T-cell (primary cell): ENCODE measurements around the gene WNT9B. TPM values are rescaled to one million over a fixed set of nuclear protein-coding genes. Genes with fewer than 3 reads are reported as not detected.

Experiments
- ATAC-seq, 4 experiments: fragments of 200-7000 bp in 3 of 4; fragments of 150-1000 bp in 1 of 4; cut with Tn5 transposase; replicated peaks in 1 of 4; 1 replicate in 3 of 4; 2 replicates in 1 of 4; pipeline ENCODE4 v1.10.0; 2021; ENCODE audit warnings: moderate library complexity in 3 of 4, mild to moderate bottlenecking in 2 of 4, moderate number of reproducible peaks in 1 of 4
- CTCF ChIA-PET, 2 donors: fragments of 300-600 bp; sonication (Branson Sonifier 250); formaldehyde crosslinking; loops; one replicate each; lab custom pipeline; 2022; ENCODE audit warnings: antibody characterized with exemption in 2 of 2; lab: Charles Lee
- POLR2A ChIA-PET, 2 donors: fragments of 300-600 bp; sonication (Branson Sonifier 250); formaldehyde crosslinking; loops; one replicate each; lab custom pipeline; 2022; ENCODE audit warnings: antibody characterized with exemption in 2 of 2; lab: Charles Lee
- DNase-seq, 35 experiments: peaks; one replicate each; pipeline versions ENCODE4 v3.0.0 to v3.0.0-alpha.2; 2013 to 2023
- H3K27ac ChIP-seq: one replicate; pipeline ENCODE4 v1.5.1; 2013; ENCODE audit warnings: low read length
- H3K27me3 ChIP-seq, 2 experiments: replicated peaks in 1 of 2; 1 replicate in 1 of 2; 2 replicates in 1 of 2; pipeline versions ENCODE4 v1.6.1 to v1.7.0; 2013; ENCODE audit warnings: low read length in 1 of 2, mixed read lengths in 1 of 2; ENCODE audit not compliant: control insufficient read depth in 2 of 2, insufficient read depth in 2 of 2; ENCODE audit errors: extremely low read depth in 1 of 2
- H3K36me3 ChIP-seq, 2 donors: 1 replicate in 1 of 2; 2 replicates in 1 of 2; pipeline versions ENCODE4 v1.6.1 to v1.7.0; 2013; ENCODE audit warnings: low read length in 1 of 2; ENCODE audit not compliant: control insufficient read depth in 2 of 2, insufficient read depth in 1 of 2; ENCODE audit errors: extremely low read depth in 1 of 2
- H3K4me1 ChIP-seq, 2 experiments: 1 replicate in 1 of 2; 2 replicates in 1 of 2; pipeline versions ENCODE4 v1.6.1 to v1.7.0; 2013; ENCODE audit warnings: low read length in 2 of 2, mixed read lengths in 1 of 2; ENCODE audit not compliant: insufficient read depth in 2 of 2, control insufficient read depth in 1 of 2; ENCODE audit errors: extremely low read depth in 1 of 2
- H3K4me3 ChIP-seq, 2 donors: 1 replicate in 1 of 2; 2 replicates in 1 of 2; pipeline versions ENCODE4 v1.5.1 to v1.7.0; 2013; ENCODE audit warnings: mild to moderate bottlenecking in 2 of 2, low read length in 1 of 2, moderate library complexity in 1 of 2; ENCODE audit not compliant: control insufficient read depth in 1 of 2; ENCODE audit errors: extremely low read depth in 1 of 2
- H3K9me3 ChIP-seq: 2 replicates; pipeline ENCODE4 v1.7.0; 2013
- H3K27ac Mint-ChIP-seq, 2 donors: one replicate each; pipeline ENCODE4 v1.8.0; 2020 to 2021; ENCODE audit warnings: mild to moderate bottlenecking in 2 of 2, mixed read lengths in 2 of 2
- H3K27me3 Mint-ChIP-seq, 2 donors: one replicate each; pipeline ENCODE4 v1.8.0; 2021 to 2022; ENCODE audit warnings: mixed read lengths in 2 of 2
- H3K36me3 Mint-ChIP-seq: one replicate; pipeline ENCODE4 v1.8.0; 2021; ENCODE audit warnings: mixed read lengths
- H3K4me1 Mint-ChIP-seq, 3 donors: one replicate each; pipeline ENCODE4 v1.8.0; 2020 to 2022; ENCODE audit warnings: mixed read lengths in 3 of 3, mild to moderate bottlenecking in 1 of 3
- H3K4me3 Mint-ChIP-seq, 3 donors: one replicate each; pipeline ENCODE4 v1.8.0; 2020 to 2022; ENCODE audit warnings: mild to moderate bottlenecking in 3 of 3, mixed read lengths in 3 of 3, moderate library complexity in 3 of 3
- H3K9me3 Mint-ChIP-seq, 3 donors: one replicate each; pipeline ENCODE4 v1.8.0; 2020 to 2022; ENCODE audit warnings: mixed read lengths in 3 of 3
- WGBS: methylation state at CpG from one replicate; pipeline ENCODE4 v1.1.5; 2013; ENCODE audit warnings: missing lambda C conversion rate; ENCODE audit not compliant: insufficient coverage; 5-methylcytosine and 5-hydroxymethylcytosine counted together
- total RNA-seq, 35 experiments: library from RNA in 6 of 35; stranded (reverse) in 6 of 35; fragments of 120-200 nt in 1 of 35; gene quantifications; one replicate each; pipeline versions ENCODE4 v1.2.1 to v1.2.4 and lab custom pipeline; 2013 to 2026

WNT9B gene
- total RNA-seq, 5 donors from 2014 or later (not counting 1 experiment from before 2014, with no cell fraction given), result not detected

DNA sequence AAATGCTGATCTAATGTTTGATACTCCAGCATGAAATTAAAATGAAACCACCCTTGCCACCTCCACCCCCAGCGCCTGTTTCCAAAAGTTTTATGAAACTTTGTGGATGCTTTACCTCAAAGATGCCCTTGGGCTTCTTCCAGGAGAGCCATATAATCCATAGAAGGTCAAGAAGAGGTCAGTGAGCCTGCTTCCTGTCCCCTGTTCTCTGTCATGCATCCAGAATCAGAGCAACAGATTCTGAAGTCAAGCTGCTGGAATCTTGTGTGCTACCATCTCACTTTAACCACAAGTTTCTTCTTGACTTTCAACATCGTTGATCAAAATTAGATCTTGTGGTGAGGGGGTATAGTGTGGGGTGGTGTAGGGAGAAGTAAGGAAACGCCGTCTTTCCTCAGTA is 80.2 kb downstream of the WNT9B start:
- POLR2A ChIA-PET, result no interaction called here
- no peaks in the 10 kb centered on the region for H3K9me3 Mint-ChIP-seq

DNA sequence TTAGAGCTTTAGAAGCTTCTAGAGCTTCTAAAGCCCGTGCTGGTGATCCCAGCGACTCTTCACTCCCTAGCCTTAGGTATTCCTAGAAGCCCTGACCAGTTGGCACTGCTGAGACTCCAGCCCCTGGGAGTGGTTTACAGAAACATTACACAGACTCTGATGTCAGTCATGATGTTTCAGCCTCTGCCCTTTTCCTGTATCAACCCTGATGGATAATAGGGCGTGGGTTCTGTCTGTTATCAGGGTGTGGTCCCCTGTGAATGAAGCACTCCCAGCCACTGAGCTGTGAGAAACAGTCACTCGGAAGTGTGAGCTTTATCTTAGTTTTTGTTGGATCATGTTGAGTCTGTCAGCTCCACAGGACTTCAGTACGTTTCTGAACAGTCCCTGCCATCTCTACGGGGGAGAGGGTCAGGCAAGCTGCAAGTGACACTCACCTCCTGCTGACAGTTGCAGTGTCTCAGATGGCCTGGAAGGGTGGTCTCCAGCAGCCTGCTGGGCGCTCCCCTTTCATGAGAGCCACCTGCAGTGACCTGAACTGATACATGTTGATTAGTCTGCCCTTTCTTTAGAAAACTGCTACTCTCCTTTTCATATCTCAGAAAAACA is 84.4 kb downstream of the WNT9B start:
- DNase-seq, result no peak
- CTCF ChIA-PET, result no interaction called here
- no peaks in the 10 kb centered on the region for H3K27me3 Mint-ChIP-seq

More for the DNA sequence above, 80.2 kb downstream of the WNT9B start:
- DNase-seq, result no peak
- Histone ChIP-seq H3K27ac (no peak overlapping the region), H3K27me3 (no peaks in the 10 kb centered on the region), H3K9me3 (no peaks in the 10 kb centered on the region), H3K4me3 (no peak overlapping the region), H3K36me3 (peaks cover 32 to 75% of the 10 kb centered on the region in 2 donors), H3K4me1 (peaks cover 0 to 7% of the 10 kb centered on the region in 2 experiments)
- no peaks in the 10 kb centered on the region for H3K27me3 Mint-ChIP-seq
- peaks cover 43% of the 10 kb centered on the region for H3K36me3 Mint-ChIP-seq
- CTCF ChIA-PET, result no interaction called here
- no peak overlapping the region for H3K4me3 Mint-ChIP-seq
- ATAC-seq, result no peak
- WGBS, result 100% methylated on average over 1 of the region's 4 CpGs
- H3K4me1 Mint-ChIP-seq, result peaks cover 26 to 30% (median 27%) of the 10 kb centered on the region in 3 donors
- H3K27ac Mint-ChIP-seq, result no peak overlapping the region

More for the DNA sequence above, 84.4 kb downstream of the WNT9B start:
- 98% methylated on average over 5 of the region's 7 CpGs for WGBS
- Mint-ChIP-seq H3K4me3 (no peak overlapping the region), H3K27ac (no peak overlapping the region), H3K4me1 (peaks cover 0 to under 1% (median 0%) of the 10 kb centered on the region in 3 donors), H3K36me3 (peaks cover 69% of the 10 kb centered on the region), H3K9me3 (no peaks in the 10 kb centered on the region)
- H3K4me1 ChIP-seq, result no peaks in the 10 kb centered on the region
- no peak overlapping the region for H3K27ac ChIP-seq
- no peaks in the 10 kb centered on the region for H3K27me3 ChIP-seq
- H3K9me3 ChIP-seq, result no peaks in the 10 kb centered on the region
- POLR2A ChIA-PET, result interaction anchor here in 1 of 2 donors (0.6 kb wide), 1 partner anchor 142 kb away, joined by 3 read pairs; no protein-coding TSS in a partner anchor
- no peak overlapping the region for H3K4me3 ChIP-seq
- ATAC-seq, result no peak
- peaks cover 28 to 98% of the 10 kb centered on the region in 2 donors for H3K36me3 ChIP-seq

Other genes with a start within 250 kb of the WNT9B start
- gene WNT3, start 32.9 kb upstream of the WNT9B start, total RNA-seq, result under 1 TPM in 3 of 5 donors, not detected in 2; 0.09 to 0.12 (median 0.10) TPM
- 10 to 100 TPM; 60.3 to 80.2 (median 74.1) TPM for gene GOSR2, start 71.6 kb downstream of the WNT9B start, total RNA-seq
- not detected for gene RPRML, start 127.7 kb downstream of the WNT9B start, total RNA-seq